ENCODE measurements around the gene ACTL9. TPM values are rescaled to one million over a fixed set of nuclear protein-coding genes. Genes with fewer than 3 reads are reported as not detected.

The ACTL9 gene
- total RNA-seq, 2 experiments from 2014 or later = not detected

DNA sequence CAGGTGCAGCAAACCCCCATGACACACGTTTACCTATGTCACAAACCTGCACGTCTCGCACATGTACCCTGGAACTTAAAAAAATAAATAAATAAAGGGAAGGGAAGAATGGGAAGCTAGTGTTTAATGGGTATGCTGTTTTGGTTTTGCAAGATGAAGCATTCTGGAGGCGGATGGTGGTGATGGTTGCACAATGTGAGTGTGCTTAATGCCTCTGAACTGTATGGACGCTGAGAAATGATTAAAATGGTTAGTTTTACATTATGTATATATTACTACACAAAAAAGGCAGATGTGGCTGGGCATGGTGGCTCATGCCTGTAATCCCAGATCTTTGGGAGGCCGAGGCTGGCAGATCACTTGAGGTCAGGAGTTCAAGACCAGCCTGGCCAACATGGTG is 50.4 kb downstream of the ACTL9 start:
- POLR2A ChIA-PET = no interaction called here
- Mint-ChIP-seq H3K27ac (no peak overlapping the region), H3K4me1 (ENCODE audit: low read depth) (peaks cover 4% of the 10 kb centered on the region), H3K9me3 (no peaks in the 10 kb centered on the region), H3K4me3 (no peak overlapping the region), H3K27me3 (peaks cover 5% of the 10 kb centered on the region), H3K36me3 (ENCODE audit: low read depth) (no peaks in the 10 kb centered on the region)
- intact Hi-C loops (cut with micrococcal nuclease) = no loop called here
- CTCF ChIA-PET = interaction anchor here (1.7 kb wide), 1 partner anchor 46 kb away, joined by 7 read pairs; no protein-coding TSS in a partner anchor
- no peak for ATAC-seq
- TF ChIP-seq, protein P1, sequence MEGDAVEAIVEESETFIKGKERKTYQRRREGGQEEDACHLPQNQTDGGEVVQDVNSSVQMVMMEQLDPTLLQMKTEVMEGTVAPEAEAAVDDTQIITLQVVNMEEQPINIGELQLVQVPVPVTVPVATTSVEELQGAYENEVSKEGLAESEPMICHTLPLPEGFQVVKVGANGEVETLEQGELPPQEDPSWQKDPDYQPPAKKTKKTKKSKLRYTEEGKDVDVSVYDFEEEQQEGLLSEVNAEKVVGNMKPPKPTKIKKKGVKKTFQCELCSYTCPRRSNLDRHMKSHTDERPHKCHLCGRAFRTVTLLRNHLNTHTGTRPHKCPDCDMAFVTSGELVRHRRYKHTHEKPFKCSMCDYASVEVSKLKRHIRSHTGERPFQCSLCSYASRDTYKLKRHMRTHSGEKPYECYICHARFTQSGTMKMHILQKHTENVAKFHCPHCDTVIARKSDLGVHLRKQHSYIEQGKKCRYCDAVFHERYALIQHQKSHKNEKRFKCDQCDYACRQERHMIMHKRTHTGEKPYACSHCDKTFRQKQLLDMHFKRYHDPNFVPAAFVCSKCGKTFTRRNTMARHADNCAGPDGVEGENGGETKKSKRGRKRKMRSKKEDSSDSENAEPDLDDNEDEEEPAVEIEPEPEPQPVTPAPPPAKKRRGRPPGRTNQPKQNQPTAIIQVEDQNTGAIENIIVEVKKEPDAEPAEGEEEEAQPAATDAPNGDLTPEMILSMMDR (IDR thresholded peaks at IDR 0.05) = no peak
- no peak for DNase-seq

Other genes with a start within 250 kb of the ACTL9 start
- gene PRAM1, start 196.2 kb downstream of the ACTL9 start, total RNA-seq = 1 to 10 TPM in 1 of 2 experiments, under 1 TPM in 1; 0.74 to 1.1 TPM
- gene ZNF414, start 184.6 kb downstream of the ACTL9 start, total RNA-seq = 10 to 100 TPM; 21.6 to 24.0 TPM
- gene MYO1F, start 121.4 kb downstream of the ACTL9 start, total RNA-seq = 10 to 100 TPM; 21.0 to 21.4 TPM
- 1 to 10 TPM; 3.7 to 4.0 TPM for gene ADAMTS10, start 88.1 kb downstream of the ACTL9 start, total RNA-seq
- not detected for gene NFILZ, start 68.2 kb downstream of the ACTL9 start, total RNA-seq
- gene OR2Z1, start 22.8 kb upstream of the ACTL9 start, total RNA-seq = not detected
- 10 to 100 TPM; 31.3 to 35.3 TPM for gene ZNF558, start 133.5 kb upstream of the ACTL9 start, total RNA-seq
- gene MBD3L1, start 133.6 kb upstream of the ACTL9 start, total RNA-seq = not detected